Measurements from ENCODE around the gene PRICKLE2.

Gene PRICKLE2

GRCh38 chr3:64163019-64163754 is 62.1 kb downstream of the PRICKLE2 start:
- peaks cover 23% of the 10 kb centered on the region for H3K27me3 ChIP-seq (ENCODE audit: control insufficient read depth, low read length)
- H3K9me3 ChIP-seq (ENCODE audit: control insufficient read depth, insufficient read depth, low read length) = no peaks in the 10 kb centered on the region
- no peak overlapping the region for H3K4me2 ChIP-seq (ENCODE audit: low read length)
- no peaks in the 10 kb centered on the region for H3K9me2 ChIP-seq (replicated peaks; ENCODE audit: control insufficient read depth, low read length)
- no peaks in the 10 kb centered on the region for H3F3A ChIP-seq (ENCODE audit: control insufficient read depth, insufficient read depth)
- H3K27ac ChIP-seq (ENCODE audit: low read depth, low read length) = no peak overlapping the region
- no peaks in the 10 kb centered on the region for H3K4me1 ChIP-seq (ENCODE audit: control insufficient read depth, low read length)
- no peak for TF ChIP-seq EZH2phosphoT487 (IDR thresholded peaks at IDR 0.05; ENCODE audit: borderline replicate concordance, low read length)
- no peak for TF ChIP-seq CTCF (IDR thresholded peaks at IDR 0.05; ENCODE audit: low read depth, low read length, poor library complexity, severe bottlenecking)
- no peaks in the 10 kb centered on the region for H3K79me2 ChIP-seq (ENCODE audit: control insufficient read depth, low read length)
- H3K4me3 ChIP-seq (ENCODE audit: low read length) = no peak overlapping the region
- no peaks in the 10 kb centered on the region for H3K36me3 ChIP-seq (ENCODE audit: control insufficient read depth, low read length)
- no peaks in the 10 kb centered on the region for H4K20me1 ChIP-seq (ENCODE audit: control insufficient read depth, insufficient read depth, low read depth, low read length)

GRCh38 chr3:64161481-64161952 is 63.7 kb downstream of the PRICKLE2 start:
- Histone ChIP-seq H3K4me2 (ENCODE audit: low read length) (no peak overlapping the region), H3F3A (ENCODE audit: control insufficient read depth, insufficient read depth) (no peaks in the 10 kb centered on the region), H4K20me1 (ENCODE audit: control insufficient read depth, insufficient read depth, low read depth, low read length) (no peaks in the 10 kb centered on the region), H3K9me3 (ENCODE audit: control insufficient read depth, insufficient read depth, low read length) (no peaks in the 10 kb centered on the region), H3K4me1 (ENCODE audit: control insufficient read depth, low read length) (no peaks in the 10 kb centered on the region), H3K4me3 (ENCODE audit: low read length) (no peak overlapping the region), H3K36me3 (ENCODE audit: control insufficient read depth, low read length) (no peaks in the 10 kb centered on the region), H3K27me3 (ENCODE audit: control insufficient read depth, low read length) (peaks cover 26% of the 10 kb centered on the region), H3K27ac (ENCODE audit: low read depth, low read length) (no peak overlapping the region), H3K79me2 (ENCODE audit: control insufficient read depth, low read length) (no peaks in the 10 kb centered on the region; the same call in 1 of the 2 replicates), H3K9me2 (replicated peaks; ENCODE audit: control insufficient read depth, low read length) (no peaks in the 10 kb centered on the region)
- TF ChIP-seq CTCF (IDR thresholded peaks at IDR 0.05; ENCODE audit: low read depth, low read length, poor library complexity, severe bottlenecking) (no peak), EZH2phosphoT487 (IDR thresholded peaks at IDR 0.05; ENCODE audit: borderline replicate concordance, low read length) (no peak)

GRCh38 chr3:64160000-64160695 is 65.1 kb downstream of the PRICKLE2 start:
- Histone ChIP-seq H3K4me2 (ENCODE audit: low read length) (no peak overlapping the region), H3K4me3 (ENCODE audit: low read length) (no peak overlapping the region), H3K4me1 (ENCODE audit: control insufficient read depth, low read length) (no peaks in the 10 kb centered on the region), H3K36me3 (ENCODE audit: control insufficient read depth, low read length) (no peaks in the 10 kb centered on the region), H3K9me2 (replicated peaks; ENCODE audit: control insufficient read depth, low read length) (no peaks in the 10 kb centered on the region), H3F3A (ENCODE audit: control insufficient read depth, insufficient read depth) (no peaks in the 10 kb centered on the region), H3K27ac (ENCODE audit: low read depth, low read length) (no peak overlapping the region), H3K79me2 (ENCODE audit: control insufficient read depth, low read length) (no peaks in the 10 kb centered on the region; the same call in 1 of the 2 replicates), H4K20me1 (ENCODE audit: control insufficient read depth, insufficient read depth, low read depth, low read length) (no peaks in the 10 kb centered on the region), H3K9me3 (ENCODE audit: control insufficient read depth, insufficient read depth, low read length) (no peaks in the 10 kb centered on the region), H3K27me3 (ENCODE audit: control insufficient read depth, low read length) (peaks cover 26% of the 10 kb centered on the region)
- no peak for TF ChIP-seq CTCF (IDR thresholded peaks at IDR 0.05; ENCODE audit: low read depth, low read length, poor library complexity, severe bottlenecking)

Measured in DOHH2 (cell line).